TTC549 (cell line): ENCODE results near the gene GHR.
"Not testable (repeated sequence)": the region's sequence is repeated elsewhere in the genome, so short reads cannot be mapped to it uniquely, and the experiment has no call there.

Experiments used
- FAIRE-seq: peaks from 2 replicates; lab custom pipeline; 2012; peaks lifted over from hg19 to GRCh38; lab: Jason Lieb, UNC

The GHR gene

GRCh38 chr5:42569953-42570548, 146.8 kb downstream of the GHR start:
- FAIRE-seq = no peak

GRCh38 chr5:42570966-42571960, 148.0 kb downstream of the GHR start:
- FAIRE-seq = no peak

GRCh38 chr5:42572313-42572712, 149.1 kb downstream of the GHR start:
- no peak for FAIRE-seq

GRCh38 chr5:42573386-42573785, 150.1 kb downstream of the GHR start:
- no peak for FAIRE-seq

GRCh38 chr5:42575914-42576313, 152.7 kb downstream of the GHR start:
- FAIRE-seq = not testable (repeated sequence)

- FAIRE-seq = not testable (repeated sequence)
These were observed 155.7 kb downstream of the GHR start for GRCh38 chr5:42578901-42579300.

GRCh38 chr5:42579320-42579719, 156.1 kb downstream of the GHR start:
- no peak for FAIRE-seq

GRCh38 chr5:42581845-42582244, 158.6 kb downstream of the GHR start:
- no peak for FAIRE-seq

- FAIRE-seq = no peak
These were observed 159.5 kb downstream of the GHR start for GRCh38 chr5:42582723-42583122.

GRCh38 chr5:42583322-42583721, 160.1 kb downstream of the GHR start:
- FAIRE-seq = no peak

- FAIRE-seq = no peak
These were observed 163.4 kb downstream of the GHR start for GRCh38 chr5:42586625-42587024.

- FAIRE-seq = no peak
These were observed 164.0 kb downstream of the GHR start for GRCh38 chr5:42587096-42587723.

GRCh38 chr5:42590566-42590965, 167.3 kb downstream of the GHR start:
- FAIRE-seq = no peak

- no peak for FAIRE-seq
These were observed 167.8 kb downstream of the GHR start for GRCh38 chr5:42591015-42591414.

- no peak for FAIRE-seq
These were observed 169.3 kb downstream of the GHR start for GRCh38 chr5:42592401-42593140.

GRCh38 chr5:42593591-42593990, 170.4 kb downstream of the GHR start:
- no peak for FAIRE-seq

GRCh38 chr5:42595597-42595996, 172.4 kb downstream of the GHR start:
- no peak for FAIRE-seq

GRCh38 chr5:42596817-42597216, 173.6 kb downstream of the GHR start:
- FAIRE-seq = no peak

- no peak for FAIRE-seq
These were observed 174.2 kb downstream of the GHR start for GRCh38 chr5:42597318-42597937.

- no peak for FAIRE-seq
These were observed 175.1 kb downstream of the GHR start for GRCh38 chr5:42598311-42598710.

GRCh38 chr5:42599106-42599505, 175.9 kb downstream of the GHR start:
- no peak for FAIRE-seq

GRCh38 chr5:42600441-42600840, 177.2 kb downstream of the GHR start:
- FAIRE-seq = no peak
